SK-N-SH (cell line): Measurements from ENCODE around the gene TBCE.
"Not testable (repeated sequence)": the region's sequence is repeated elsewhere in the genome, so short reads cannot be mapped to it uniquely, and the experiment has no call there.

ENCODE experiments used
- CHD2 ChIP-seq: fragments of 150-350 bp; IDR thresholded peaks from 2 replicates; pipeline ENCODE4 v1.6.1; 2018; ENCODE audit warnings: low read length; ENCODE audit not compliant: partially characterized antibody
- NFIC ChIP-seq: IDR thresholded peaks from 2 replicates; pipeline ENCODE4 v1.4.0; 2012; ENCODE audit warnings: borderline replicate concordance
- TF ChIP-seq, protein P1 (sequence below): fragments of 200-600 bp; sonication (generic); IDR thresholded peaks from 2 replicates; pipeline ENCODE4 v1.6.1; 2017; ENCODE audit warnings: antibody characterized with exemption, mild to moderate bottlenecking, moderate library complexity

DNA sequence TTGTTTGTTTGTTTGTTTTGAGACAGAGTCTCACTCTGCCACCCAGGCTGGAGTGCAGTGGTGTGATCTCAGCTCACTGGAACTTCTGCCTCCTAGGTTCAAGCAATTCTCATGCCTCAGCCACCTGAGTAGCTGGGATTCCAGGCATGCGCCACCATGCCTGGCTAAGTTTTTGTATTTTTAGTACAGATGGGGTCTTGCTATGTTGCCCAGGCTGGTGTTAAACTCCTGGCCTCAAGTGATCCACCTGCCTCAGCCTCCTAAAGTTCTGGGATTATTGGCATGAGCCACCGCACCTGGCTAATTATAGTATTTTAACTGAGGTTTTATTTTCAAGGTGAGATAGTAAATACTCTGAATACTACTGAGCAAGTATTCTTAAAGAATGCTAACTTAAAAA, 102.7 kb downstream of the TBCE start:
- TF ChIP-seq CHD2, NFIC: not testable (repeated sequence)
- TF ChIP-seq, protein P1, sequence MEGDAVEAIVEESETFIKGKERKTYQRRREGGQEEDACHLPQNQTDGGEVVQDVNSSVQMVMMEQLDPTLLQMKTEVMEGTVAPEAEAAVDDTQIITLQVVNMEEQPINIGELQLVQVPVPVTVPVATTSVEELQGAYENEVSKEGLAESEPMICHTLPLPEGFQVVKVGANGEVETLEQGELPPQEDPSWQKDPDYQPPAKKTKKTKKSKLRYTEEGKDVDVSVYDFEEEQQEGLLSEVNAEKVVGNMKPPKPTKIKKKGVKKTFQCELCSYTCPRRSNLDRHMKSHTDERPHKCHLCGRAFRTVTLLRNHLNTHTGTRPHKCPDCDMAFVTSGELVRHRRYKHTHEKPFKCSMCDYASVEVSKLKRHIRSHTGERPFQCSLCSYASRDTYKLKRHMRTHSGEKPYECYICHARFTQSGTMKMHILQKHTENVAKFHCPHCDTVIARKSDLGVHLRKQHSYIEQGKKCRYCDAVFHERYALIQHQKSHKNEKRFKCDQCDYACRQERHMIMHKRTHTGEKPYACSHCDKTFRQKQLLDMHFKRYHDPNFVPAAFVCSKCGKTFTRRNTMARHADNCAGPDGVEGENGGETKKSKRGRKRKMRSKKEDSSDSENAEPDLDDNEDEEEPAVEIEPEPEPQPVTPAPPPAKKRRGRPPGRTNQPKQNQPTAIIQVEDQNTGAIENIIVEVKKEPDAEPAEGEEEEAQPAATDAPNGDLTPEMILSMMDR, result not testable (repeated sequence)
